HG03064 (cell line): ENCODE results near the gene AGAP5.
"Not testable (repeated sequence)": the region's sequence is repeated elsewhere in the genome, so short reads cannot be mapped to it uniquely, and the experiment has no call there.

ENCODE experiments used
- ATAC-seq: cut with Tn5 transposase; IDR thresholded peaks from one replicate; pipeline ENCODE4 v1.9.1; 2021; ENCODE audit warnings: low read depth; ENCODE audit not compliant: unreplicated experiment

Gene AGAP5

DNA sequence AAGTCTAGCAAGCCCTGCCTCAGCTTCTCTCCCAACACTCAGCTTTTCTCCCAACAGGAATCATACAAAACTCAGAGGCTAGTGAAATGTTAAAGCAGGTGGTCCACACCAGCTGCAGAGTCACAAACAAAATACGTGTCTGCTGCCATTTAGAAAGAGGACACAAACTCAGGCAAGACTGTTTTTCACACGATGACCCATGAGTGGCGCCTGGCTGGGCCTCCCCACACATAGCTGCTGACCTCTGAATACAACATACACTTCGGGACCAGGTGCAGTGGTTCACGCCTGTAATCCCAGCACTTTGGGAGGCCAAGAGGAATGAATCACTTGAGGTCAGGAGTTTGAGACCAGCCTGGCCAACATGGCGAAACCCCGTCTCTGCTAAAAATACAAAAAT lies 35.2 kb downstream of the AGAP5 start:
- ATAC-seq = not testable (repeated sequence)

DNA sequence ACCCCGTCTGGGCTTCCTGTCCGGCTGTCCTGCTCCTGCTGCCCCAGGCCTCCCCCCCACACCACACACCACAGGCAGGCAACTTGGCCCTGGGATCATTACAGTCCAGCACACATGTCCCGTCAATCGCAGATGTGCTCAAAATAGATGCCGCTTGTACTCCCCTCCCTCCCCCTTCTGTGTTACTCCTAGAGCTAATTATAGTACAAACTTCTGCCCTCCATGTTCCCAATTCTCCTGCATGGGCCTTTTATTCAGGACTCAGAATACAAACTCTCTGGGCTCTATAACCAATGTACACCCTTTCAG lies 42.0 kb downstream of the AGAP5 start, which contains the start of gene SYNPO2L:
Gene SYNPO2L (minus strand): TSS at position 40 of the 309 bp plus-strand sequence. CDS start 107 bp downstream, outside the sequence.
- no peak for ATAC-seq

DNA sequence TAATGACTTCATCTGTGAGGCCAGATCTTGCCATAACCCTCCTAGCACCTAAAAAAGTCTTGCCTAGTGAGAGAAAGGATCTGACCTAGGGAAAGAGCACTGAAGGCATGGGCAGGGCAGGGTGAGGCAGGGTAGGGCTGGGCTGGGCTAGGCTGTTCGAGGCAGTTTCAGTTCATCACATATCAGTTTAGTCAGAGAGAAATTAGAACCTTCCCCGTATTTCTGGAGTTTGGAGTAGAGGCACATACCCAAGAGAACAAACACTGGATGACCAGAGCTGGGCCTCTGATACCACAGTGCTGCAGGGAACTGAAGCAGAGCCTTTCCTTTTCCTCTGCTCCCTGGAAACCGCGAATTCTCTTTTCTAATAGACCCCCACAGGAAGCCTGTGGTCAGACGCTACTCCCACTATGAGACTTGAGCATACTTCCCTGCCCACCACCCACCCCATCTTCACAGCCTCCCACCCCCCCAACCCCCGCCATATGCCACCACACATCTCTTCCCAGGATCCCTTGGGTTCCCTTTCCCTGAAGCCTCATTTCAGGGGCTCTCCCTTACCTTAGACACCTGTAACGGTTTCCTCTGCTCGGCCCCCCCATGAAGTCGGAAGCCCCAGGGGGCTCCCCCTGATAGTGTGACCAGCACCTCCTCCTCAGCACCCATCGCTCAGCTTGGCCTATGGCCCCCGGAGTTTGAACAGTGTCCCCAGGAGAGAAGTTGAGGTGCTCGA lies 42.5 kb downstream of the AGAP5 start:
- no peak for ATAC-seq

DNA sequence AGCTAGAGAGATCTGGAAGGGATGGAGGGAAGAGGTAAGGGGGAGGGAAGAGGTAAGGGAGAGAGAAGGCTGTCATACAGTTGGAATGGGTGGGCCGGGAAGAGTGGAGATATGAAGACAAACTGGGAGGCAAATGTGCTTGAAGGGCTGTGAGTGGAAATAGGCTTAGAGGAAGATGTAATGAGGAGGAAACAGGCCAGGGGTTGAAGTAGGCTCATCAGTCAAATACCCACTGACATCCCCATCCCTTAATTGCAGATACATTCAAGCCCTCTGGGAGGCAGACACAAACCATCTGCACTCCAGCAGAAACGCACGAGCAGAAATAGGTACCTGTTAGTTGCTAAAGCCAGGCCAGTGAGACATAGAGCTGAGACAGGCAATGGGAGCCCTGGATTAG lies 44.2 kb downstream of the AGAP5 start:
- no peak for ATAC-seq

DNA sequence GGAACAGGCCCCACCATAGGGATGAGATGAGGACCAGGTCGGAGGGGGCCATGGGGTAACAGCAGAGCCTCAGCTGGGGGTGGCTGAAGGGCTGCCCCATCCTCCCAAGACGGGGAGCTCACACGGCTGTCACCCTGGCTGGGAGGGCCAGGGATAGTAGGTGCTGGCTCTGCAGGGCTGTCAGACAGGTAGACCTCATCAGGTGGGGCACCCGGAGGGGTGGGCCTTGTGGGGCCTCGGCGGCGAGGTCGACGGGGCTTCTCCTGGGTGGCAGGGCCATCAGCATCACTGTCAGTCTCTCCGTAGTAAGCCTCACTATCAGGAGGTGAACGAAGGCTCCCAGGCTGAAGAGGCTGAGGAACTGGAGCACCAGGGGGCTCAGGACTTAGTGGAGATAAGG lies 44.7 kb downstream of the AGAP5 start:
- no peak for ATAC-seq

DNA sequence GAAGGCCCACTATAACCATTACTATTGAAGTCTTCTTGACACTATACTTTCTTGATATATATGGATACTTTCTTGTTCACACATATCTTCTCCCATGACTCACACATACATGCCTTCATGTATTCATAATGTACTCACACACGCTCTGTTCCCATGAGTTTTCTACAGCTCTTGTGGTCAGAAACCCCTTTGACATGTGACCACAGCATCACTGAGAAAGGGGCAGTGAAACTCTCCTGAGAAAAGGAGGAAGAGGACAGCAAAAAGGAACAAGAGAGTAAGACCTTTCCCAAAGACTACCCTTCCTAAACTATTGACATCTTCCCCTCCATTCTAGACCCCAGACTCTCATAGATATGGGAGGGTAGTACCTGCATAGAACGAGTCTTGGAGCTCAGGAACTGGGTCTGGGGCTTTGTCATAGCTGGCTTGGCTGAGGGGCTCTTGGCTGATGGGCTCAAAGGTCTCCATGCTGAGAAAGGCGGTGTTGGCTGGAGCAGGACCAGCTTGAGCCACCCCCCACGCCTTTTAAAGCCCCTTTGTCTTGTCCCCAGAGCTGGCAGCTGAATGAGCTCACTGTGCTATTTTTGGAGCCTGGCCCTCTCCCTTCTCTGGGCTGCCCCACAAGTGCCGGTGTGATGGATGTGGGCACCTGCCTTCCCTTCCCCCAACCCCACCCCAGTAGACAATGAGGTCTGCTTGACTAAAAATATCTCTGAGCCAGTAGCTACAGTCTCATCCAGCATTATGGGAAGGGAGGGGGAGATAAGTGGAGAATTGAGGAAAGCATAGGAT lies 47.2 kb downstream of the AGAP5 start:
- no peak for ATAC-seq

DNA sequence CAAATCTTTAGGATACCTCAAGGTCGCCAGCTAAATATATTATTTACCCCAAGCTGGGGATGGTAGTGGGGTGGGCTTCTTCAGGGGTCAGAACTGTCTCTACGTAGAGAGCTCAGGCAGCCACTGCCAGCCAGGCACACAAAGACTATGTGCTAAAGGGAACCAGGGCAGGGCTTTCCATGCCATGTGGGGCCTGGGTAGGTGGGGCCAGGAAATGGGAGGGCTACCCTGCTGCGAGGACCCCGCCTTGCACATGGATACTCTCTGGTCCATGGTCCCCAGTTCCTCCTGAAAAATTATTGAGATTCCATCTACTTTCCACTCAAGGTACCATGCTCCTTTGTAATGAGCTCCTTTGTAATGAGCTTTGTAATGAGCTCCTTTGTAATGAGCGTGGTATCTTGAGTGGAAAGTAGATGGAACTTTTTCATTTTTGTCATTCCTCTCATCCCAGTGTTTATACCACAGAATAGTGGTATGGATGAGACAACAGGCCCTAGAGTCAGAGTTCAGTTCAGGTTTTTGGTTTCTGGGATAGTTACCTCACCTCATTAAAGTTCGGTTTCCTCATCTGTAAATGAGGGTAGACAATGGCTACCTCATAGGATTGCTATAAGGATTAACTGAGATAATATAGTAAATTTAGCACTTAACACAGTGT lies 47.9 kb downstream of the AGAP5 start:
- no peak for ATAC-seq

DNA sequence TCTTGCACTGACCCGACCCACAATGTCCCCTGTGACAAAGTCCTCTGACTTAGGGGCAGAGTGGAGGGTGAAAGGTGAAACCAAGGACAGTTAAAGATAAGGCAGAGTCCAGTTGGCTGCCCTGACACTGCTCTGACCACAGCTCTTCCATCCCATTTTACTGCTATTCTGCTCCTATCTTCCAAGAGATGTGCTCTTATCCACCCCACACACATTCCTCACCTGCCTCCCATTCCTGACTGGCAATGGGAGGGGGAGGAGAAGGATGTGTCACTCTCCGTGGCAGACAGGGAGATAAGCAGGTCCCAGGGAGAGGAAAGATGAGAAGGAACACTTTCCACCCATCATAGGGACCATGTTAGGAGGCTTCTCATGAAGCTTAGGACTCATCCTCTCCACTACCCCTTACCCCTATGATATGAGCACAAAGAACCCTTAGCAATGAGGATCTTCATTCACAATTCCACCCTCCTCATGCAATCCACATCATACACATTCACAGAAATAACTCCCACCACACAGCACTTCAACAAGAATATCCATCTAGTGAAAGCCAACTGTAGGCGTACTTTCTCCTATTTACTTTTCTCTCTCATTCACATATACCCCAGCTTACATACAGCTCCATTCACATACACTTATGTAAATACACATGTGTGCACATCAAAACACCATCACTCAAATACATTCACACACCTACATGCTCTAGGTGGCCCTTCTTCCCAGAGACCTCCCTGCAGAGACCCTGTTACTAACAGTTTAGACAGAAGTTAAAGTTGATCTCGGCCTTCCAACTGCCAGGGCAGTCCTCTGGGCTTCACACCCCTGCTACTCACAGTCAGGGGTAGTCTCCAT lies 48.7 kb downstream of the AGAP5 start:
- no peak for ATAC-seq

DNA sequence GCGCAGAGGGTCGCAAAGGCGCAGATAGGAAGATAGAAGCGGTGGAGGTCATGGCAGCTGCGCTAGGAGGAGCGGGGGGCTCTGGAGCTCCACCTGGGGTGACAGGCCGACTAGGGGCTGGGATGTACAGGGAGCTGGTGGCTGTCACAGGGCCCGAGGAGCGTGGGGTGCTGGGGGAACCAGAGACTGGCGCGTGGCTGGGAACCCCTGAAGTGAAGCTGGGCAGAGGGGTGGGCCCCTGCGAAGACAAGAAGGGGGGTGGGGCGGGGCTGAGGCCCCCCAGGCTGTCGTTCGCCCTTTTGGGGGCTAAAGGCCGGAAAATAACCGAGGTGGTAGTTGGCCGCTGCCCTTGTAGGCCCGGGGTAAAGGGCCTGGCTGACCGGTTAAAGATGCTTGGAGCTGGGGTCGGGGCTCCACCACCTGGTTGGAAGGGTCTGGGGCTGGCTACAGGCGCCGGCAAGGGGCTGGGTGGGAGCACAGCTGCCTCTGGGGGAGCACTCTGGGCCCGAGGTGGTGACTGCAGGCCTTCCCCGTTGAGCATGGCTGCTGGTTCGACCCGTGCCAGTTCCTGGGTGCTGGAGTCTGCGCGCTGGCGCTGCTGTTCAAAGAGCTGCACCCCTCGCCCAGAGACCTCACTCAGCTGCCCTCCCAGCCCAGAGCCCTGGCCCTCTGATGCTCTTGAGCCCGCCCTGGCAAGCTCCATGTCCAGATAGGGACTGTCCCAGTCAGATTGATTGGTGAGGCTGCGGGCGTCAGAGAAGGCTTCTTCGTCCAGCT lies 49.8 kb downstream of the AGAP5 start:
- no peak for ATAC-seq

DNA sequence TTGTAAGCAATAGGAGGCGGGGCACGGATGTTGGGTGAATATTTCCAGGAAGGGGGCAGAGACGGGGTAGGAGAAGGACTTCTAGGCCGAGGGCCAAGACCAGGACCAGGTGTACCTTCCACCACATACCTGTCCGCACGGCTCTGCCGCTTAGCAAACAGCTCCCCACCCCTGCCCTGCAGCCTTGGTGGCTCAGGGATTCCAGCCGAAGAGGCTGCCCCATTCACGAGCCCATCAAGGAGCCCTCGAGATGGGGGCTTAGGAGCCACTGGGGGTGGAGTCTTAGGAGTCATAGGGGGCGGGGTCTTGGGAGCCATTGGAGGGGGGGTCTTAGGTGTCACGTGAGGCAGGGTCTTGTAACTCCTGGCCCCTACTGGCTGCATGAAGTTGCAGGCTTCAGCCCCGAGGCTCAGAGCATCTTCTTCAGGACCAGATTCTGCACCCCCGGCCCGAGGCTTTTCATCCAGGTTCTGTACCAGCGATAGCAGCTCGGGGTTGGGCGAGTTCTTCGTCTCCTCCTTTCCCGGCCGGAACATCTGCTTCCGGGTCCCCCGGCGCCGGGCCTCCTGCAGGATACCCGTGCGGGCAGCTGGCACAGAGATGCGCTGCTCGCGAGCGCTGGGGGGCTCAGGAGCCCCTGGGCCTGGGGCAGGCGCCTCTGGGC lies 50.6 kb downstream of the AGAP5 start:
- ATAC-seq = no peak

DNA sequence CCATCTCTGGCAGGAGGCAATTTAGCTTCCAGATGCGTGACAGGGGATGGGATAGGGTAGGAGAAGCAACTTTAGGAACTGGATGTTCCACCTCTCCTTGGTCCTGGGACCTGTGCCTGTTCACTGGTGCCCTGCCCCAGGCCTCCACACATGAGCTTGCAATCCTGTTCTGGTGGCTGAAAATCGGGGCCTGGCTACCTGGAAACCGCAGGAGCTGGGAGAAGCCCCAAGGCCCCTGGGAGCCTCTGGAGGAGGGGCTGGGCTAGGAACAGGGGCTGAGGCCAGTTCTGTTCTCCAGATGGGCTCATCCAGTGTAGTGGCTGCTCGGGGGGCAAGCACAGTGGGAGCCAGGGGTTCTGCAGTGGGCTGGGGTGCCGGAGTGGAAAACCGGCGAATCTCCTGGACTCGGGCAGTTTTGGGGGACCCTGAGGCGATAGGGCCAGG lies 51.3 kb downstream of the AGAP5 start:
- ATAC-seq = no peak

DNA sequence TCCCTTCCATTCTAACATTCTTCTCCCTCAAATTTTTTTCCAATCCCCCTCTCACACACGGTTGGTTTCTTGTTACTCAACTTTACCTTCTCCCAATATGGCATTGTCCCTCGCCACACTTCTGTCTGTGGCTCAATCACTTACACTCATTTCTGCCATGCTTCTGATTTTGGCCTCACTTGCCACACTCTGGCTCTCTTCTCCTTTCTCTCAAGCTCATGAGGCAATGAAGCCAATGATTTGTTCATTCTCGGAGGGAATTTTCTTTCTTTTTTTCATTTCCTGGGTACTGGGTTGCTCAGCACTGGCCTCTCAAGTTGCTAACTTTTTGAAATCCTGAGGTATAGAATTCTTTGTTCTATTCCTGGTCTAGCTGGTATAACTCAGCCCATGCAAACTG lies 52.7 kb downstream of the AGAP5 start:
- ATAC-seq = no peak

DNA sequence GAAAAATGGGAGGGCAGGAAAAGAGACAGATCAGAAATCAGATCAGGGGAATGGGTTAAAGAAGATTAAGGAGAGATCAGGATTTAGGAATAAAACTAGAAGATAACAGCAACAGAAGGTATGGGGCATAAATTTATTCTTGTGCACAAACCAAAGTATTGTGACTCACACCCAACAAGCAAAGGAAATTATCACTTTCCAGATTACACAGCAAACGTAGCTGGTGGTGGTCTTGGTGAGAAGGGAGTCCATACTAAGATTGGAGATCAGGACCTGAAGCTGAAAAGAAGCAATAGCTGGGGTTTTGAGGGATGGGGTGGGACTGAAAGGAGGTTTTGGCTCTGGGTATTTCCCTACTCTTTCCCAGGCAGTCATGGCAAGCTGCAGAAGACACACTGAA lies 53.1 kb downstream of the AGAP5 start:
- no peak for ATAC-seq

DNA sequence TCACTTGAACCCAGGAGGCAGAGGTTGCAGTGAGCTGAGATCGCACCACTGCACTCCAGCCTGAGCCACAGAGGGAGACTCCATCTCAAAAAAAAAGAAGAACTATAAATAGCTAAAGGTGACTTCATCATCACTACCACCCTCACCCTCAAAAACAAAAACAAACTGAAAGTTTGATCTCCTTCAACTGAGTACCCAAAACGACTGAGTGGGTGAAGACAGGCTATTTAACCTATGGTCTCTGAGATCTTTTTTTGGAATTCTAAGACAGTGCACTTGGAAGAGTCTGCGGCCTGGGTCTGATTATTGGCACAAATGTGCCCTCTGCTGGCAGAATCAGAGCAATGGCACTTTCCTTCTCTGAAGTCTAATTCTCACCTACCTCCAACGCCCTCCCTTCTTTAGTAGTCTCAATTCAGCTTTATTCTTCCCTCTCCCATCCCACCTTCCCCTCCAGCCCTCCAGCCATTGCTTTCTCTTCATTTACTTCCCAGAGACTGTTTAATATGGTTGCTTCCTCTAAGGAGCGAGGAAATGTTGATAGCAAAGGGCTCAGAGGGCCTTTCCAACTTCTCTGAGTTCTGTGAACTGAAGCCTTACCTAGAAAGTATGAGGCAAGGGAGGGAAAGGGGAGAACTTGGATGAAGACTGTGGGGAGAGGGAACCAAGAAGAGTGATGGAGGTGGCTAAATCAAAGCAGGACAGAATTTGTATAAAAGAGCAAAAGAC lies 53.7 kb downstream of the AGAP5 start:
- no peak for ATAC-seq

DNA sequence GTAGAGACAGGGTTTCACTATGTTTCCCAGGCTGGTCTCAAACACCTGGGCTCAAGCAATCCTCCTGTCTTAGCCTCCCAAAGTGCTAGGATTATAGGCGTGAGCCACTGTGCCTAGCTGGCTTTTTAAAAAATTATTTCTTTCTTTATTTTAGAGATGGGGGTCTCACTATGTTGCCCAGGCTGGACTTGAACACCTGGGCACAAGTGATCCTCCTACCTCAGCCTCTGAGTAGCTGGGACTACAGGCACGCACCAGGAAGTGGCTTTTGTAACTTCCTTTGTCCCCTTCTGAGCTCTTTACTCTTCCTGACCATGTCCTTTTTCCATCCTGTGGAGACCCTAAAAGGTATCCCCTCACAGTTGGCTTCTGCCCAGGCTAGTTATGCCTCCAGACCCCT lies 54.5 kb downstream of the AGAP5 start:
- no peak for ATAC-seq

DNA sequence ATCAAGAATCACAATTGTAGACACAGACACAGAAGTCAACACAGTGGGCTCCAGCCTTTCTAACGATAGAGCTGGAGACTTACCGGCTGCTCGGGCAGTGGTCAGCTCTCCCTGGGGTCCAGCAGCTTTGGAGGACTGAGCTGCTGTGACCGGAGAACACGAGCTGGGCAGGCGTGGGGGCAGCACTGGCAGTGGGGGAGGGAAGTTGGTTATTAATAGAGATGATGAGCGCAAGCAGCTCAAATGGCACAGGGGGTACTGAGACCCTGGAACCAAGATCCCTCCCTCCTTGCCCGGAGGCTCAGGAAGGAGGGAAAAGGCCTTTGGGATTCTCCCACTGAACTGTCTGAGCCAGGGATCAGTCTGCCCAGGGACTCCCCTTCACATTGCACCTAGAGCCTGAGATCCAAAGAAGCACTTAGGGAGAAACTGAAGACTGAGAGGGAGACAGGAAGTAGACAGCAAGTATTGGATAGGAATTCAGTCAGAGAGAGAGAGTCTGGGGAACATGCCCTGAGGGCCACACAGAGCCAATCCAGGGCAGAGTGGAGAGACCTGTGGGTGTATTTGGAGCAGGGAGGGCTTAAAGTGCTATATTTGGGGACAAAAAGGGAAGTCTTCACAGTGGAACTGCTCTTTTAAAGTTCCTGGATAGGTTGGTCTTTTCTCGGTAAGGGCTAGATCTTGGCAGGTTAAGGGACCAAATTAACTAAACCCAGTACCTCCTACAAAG lies 56.4 kb downstream of the AGAP5 start, which contains the start of gene MYOZ1:
Gene MYOZ1 (minus strand): TSS at position 147 of the 733 bp plus-strand sequence. CDS start 1,457 bp downstream, outside the sequence.
- ATAC-seq = no peak

DNA sequence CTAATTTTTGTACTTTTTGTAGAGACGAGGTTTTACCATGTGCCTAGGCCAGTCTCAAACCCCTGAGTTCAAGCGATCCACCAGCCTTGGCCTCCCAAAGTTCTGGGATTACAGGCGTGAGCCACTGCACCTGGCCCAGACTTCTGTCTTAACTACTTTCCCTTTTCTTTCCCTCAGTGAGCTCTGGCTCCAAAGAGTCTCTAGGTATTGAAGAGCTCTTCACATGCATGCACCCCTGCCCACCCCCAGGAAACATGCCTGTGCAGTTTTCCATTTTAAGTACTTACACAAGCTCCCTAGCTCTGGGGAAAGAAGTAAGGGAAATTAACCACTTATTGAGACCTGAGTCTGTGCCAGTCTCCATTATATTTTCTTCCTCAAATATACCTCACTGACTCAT lies 58.6 kb downstream of the AGAP5 start:
- no peak for ATAC-seq

DNA sequence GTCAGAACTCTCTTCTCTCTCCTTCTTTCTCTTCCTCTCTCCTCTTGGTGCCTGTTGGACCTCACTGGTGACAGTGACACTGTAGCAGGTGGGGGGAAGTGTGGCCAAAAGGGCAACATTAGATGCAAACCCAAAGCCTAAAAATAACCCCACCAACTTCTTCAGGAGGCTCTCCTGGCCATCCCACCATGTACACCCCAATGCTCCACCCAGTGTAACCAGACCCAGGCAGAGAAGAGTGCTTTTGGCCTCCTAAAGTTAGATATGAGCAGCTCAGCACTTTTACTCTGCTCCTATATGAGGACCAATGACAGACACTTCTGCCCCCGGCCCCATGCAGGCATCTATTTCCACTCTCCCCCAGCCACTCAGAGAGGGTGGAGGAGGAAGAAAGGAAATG lies 62.1 kb downstream of the AGAP5 start:
- ATAC-seq = no peak
